ENCODE data around the gene GABRG3. TPM values are rescaled to one million over a fixed set of nuclear protein-coding genes. Genes with fewer than 3 reads are reported as not detected.

GABRG3 gene
- total and polyA plus RNA-seq, 2 experiments from 2014 or later: 0.10 to 1.4 TPM

- TF ChIP-seq ETS1 (IDR thresholded peaks at IDR 0.05) (no peak), CTCF (conservative IDR thresholded peaks at IDR 0.05; ENCODE audit: low read depth in 2 of 2) (no peak), ZNF331 (CRISPR knock-in tag; IDR thresholded peaks at IDR 0.05; ENCODE audit: low read depth) (no peak)
These were observed 21.0 kb upstream of the GABRG3 start (continued) for GRCh38 chr15:26950001-26950400.

- TF ChIP-seq JUNB (IDR thresholded peaks at IDR 0.05; ENCODE audit: unreplicated experiment) (no peak), CREB1 (CRISPR knock-in tag; IDR thresholded peaks at IDR 0.05; ENCODE audit: low read depth) (no peak), NANOG (IDR thresholded peaks at IDR 0.05; ENCODE audit: borderline replicate concordance) (no peak), REST (IDR thresholded peaks at IDR 0.05; ENCODE audit: unreplicated experiment) (no peak), STAT1 (IDR thresholded peaks at IDR 0.05; ENCODE audit: unreplicated experiment) (no peak), ZNF114 (CRISPR knock-in tag; IDR thresholded peaks at IDR 0.05) (no peak), EZH2 (IDR thresholded peaks at IDR 0.05; ENCODE audit: low read depth, unreplicated experiment) (no peak)
- Histone ChIP-seq H3F3A (replicated peaks; ENCODE audit: low read depth) (no peaks in the 10 kb centered on the region), H3K27me3 (ENCODE audit: insufficient read depth) (no peaks in the 10 kb centered on the region), H2AFZ (no peak overlapping the region), H3K79me2 (replicated peaks; ENCODE audit: insufficient read depth) (no peaks in the 10 kb centered on the region), H3K4me3 (no peak overlapping the region), H3K9me2 (ENCODE audit: insufficient read depth) (no peaks in the 10 kb centered on the region), H3K36me3 (ENCODE audit: insufficient read depth) (peaks cover 5% of the 10 kb centered on the region; the same call in 1 of the 2 replicates), H3K4me1 (ENCODE audit: insufficient read depth) (no peaks in the 10 kb centered on the region), H3K4me2 (no peak overlapping the region), H4K20me1 (replicated peaks; ENCODE audit: insufficient read depth) (no peaks in the 10 kb centered on the region), H3K27ac (ENCODE audit: low read depth) (no peak overlapping the region)
- ATAC-seq: no peak
- Mint-ChIP-seq H3K27me3 (ENCODE audit: insufficient read depth, low read depth, poor library complexity) (peaks cover 2% of the 10 kb centered on the region), H3K4me3 (no peak overlapping the region), H3K9me3 (peaks cover 14% of the 10 kb centered on the region), H3K27ac (no peak overlapping the region), H3K4me1 (no peaks in the 10 kb centered on the region), H3K36me3 (ENCODE audit: low read depth) (no peaks in the 10 kb centered on the region)
- no peak for DNase-seq (ENCODE audit: low spot score)
These were observed 16.6 kb upstream of the GABRG3 start for GRCh38 chr15:26954403-26954802.

Measured in GM23338 (cell line).